CD4-positive, alpha-beta T cell treated with Interleukin-6 for 4 hours (primary cell): Measurements from ENCODE around the gene PCBD1.

ENCODE experiments used
- DNase-seq: peaks from one replicate; pipeline ENCODE4 v3.0.0-alpha.2; 2020; ENCODE audit warnings: mixed read lengths

PCBD1 gene

GRCh38 chr10:70917226-70917625 lies 28.9 kb upstream of the PCBD1 start:
- DNase-seq = no peak

GRCh38 chr10:70916241-70916640 lies 27.9 kb upstream of the PCBD1 start:
- DNase-seq = no peak

- no peak for DNase-seq
Observed at GRCh38 chr10:70915806-70916205, 27.4 kb upstream of the PCBD1 start.

- DNase-seq = no peak
Observed at GRCh38 chr10:70915206-70915605, 26.8 kb upstream of the PCBD1 start.

- DNase-seq = no peak
Observed at GRCh38 chr10:70914316-70914864, 26.0 kb upstream of the PCBD1 start.

- no peak for DNase-seq
Observed at GRCh38 chr10:70913893-70914240, 25.5 kb upstream of the PCBD1 start.

- DNase-seq = no peak
Observed at GRCh38 chr10:70913191-70913892, 25.0 kb upstream of the PCBD1 start.

GRCh38 chr10:70912556-70912955 lies 24.2 kb upstream of the PCBD1 start:
- no peak for DNase-seq

GRCh38 chr10:70911386-70911785 lies 23.0 kb upstream of the PCBD1 start:
- DNase-seq = no peak

GRCh38 chr10:70910486-70911341 lies 22.3 kb upstream of the PCBD1 start:
- no peak for DNase-seq

GRCh38 chr10:70909326-70909935 lies 21.1 kb upstream of the PCBD1 start:
- no peak for DNase-seq

GRCh38 chr10:70908406-70909296 lies 20.3 kb upstream of the PCBD1 start:
- DNase-seq = no peak

GRCh38 chr10:70907637-70908405 lies 19.5 kb upstream of the PCBD1 start:
- no peak for DNase-seq

GRCh38 chr10:70906953-70907636 lies 18.7 kb upstream of the PCBD1 start:
- DNase-seq = no peak

- DNase-seq = no peak
Observed at GRCh38 chr10:70906031-70906783, 17.8 kb upstream of the PCBD1 start.

GRCh38 chr10:70905071-70906021 lies 17.0 kb upstream of the PCBD1 start:
- no peak for DNase-seq

GRCh38 chr10:70903262-70903921 lies 15.0 kb upstream of the PCBD1 start:
- peak; percentile 28 for DNase-seq

- no peak for DNase-seq
Observed at GRCh38 chr10:70902661-70903261, 14.4 kb upstream of the PCBD1 start.
